Common myeloid progenitor, CD34-positive (primary cell): ENCODE measurements around the gene ELP5.
A peak's percentile ranks its signal among the peaks of the same experiment; 100 is the strongest.

Experiments used
- CTCF ChIA-PET: fragments of 350-600 bp; sonication (Branson Sonifier 250); formaldehyde crosslinking; loops from one replicate; lab custom pipeline; 2021; ENCODE audit warnings: antibody characterized with exemption; lab: Charles Lee
- POLR2A ChIA-PET: fragments of 350-600 bp; sonication (Branson Sonifier 250); formaldehyde crosslinking; loops from one replicate; lab custom pipeline; 2021; ENCODE audit warnings: antibody characterized with exemption; lab: Charles Lee
- DNase-seq, 3 donors: peaks; one replicate each; pipeline versions ENCODE4 v3.0.0 to v3.0.0-alpha.2; 2013
- H3K27ac ChIP-seq, 2 experiments: 1 replicate in 1 of 2; 2 replicates in 1 of 2; pipeline ENCODE4 v1.7.0; 2013; ENCODE audit warnings: inconsistent platforms in 2 of 2, low read length in 2 of 2, mild to moderate bottlenecking in 2 of 2, low read depth in 1 of 2, moderate library complexity in 1 of 2; ENCODE audit not compliant: severe bottlenecking in 2 of 2, insufficient read depth in 1 of 2, poor library complexity in 1 of 2
- H3K27me3 ChIP-seq, 5 experiments: replicated peaks in 2 of 5; 1 replicate in 3 of 5; 2 replicates in 2 of 5; pipeline versions ENCODE4 v1.6.1 to v1.7.0; 2013; ENCODE audit warnings: low read length in 4 of 5, mild to moderate bottlenecking in 2 of 5, moderate library complexity in 2 of 5, inconsistent platforms in 1 of 5; ENCODE audit not compliant: insufficient read depth in 5 of 5, control insufficient read depth in 4 of 5
- H3K36me3 ChIP-seq, 4 experiments: 1 replicate in 2 of 4; 2 replicates in 2 of 4; pipeline versions ENCODE4 v1.6.1 to v1.7.0; 2013; ENCODE audit warnings: low read length in 3 of 4, control low read depth in 1 of 4, mild to moderate bottlenecking in 1 of 4; ENCODE audit not compliant: control insufficient read depth in 4 of 4, insufficient read depth in 4 of 4
- H3K4me1 ChIP-seq, 4 experiments: 1 replicate in 3 of 4; 2 replicates in 1 of 4; pipeline versions ENCODE4 v1.6.1 to v1.7.1; 2013; ENCODE audit warnings: low read length in 3 of 4, mild to moderate bottlenecking in 3 of 4, control low read depth in 1 of 4, inconsistent platforms in 1 of 4, moderate library complexity in 1 of 4; ENCODE audit not compliant: control insufficient read depth in 4 of 4, insufficient read depth in 4 of 4; ENCODE audit errors: control extremely low read depth in 1 of 4
- H3K4me3 ChIP-seq, 7 experiments: 1 replicate in 4 of 7; 2 replicates in 3 of 7; pipeline versions ENCODE4 v1.5.1 to v1.7.0; 2013; ENCODE audit warnings: mild to moderate bottlenecking in 7 of 7, low read length in 6 of 7, moderate library complexity in 6 of 7, inconsistent platforms in 2 of 7, low read depth in 2 of 7, control low read depth in 1 of 7; ENCODE audit not compliant: insufficient read depth in 4 of 7, control insufficient read depth in 1 of 7; ENCODE audit errors: extremely low read depth in 1 of 7
- H3K9me3 ChIP-seq, 5 experiments: 1 replicate in 4 of 5; 2 replicates in 1 of 5; pipeline versions ENCODE4 v1.6.1 to v1.7.1; 2013; ENCODE audit warnings: low read length in 4 of 5, mild to moderate bottlenecking in 2 of 5, inconsistent platforms in 1 of 5, low read depth in 1 of 5, moderate library complexity in 1 of 5; ENCODE audit not compliant: control insufficient read depth in 4 of 5, insufficient read depth in 2 of 5; ENCODE audit errors: control extremely low read depth in 1 of 5
- WGBS: methylation state at CpG from one replicate; pipeline ENCODE4 v1.1.5; 2013; ENCODE audit not compliant: insufficient coverage; 5-methylcytosine and 5-hydroxymethylcytosine counted together

The ELP5 gene

DNA sequence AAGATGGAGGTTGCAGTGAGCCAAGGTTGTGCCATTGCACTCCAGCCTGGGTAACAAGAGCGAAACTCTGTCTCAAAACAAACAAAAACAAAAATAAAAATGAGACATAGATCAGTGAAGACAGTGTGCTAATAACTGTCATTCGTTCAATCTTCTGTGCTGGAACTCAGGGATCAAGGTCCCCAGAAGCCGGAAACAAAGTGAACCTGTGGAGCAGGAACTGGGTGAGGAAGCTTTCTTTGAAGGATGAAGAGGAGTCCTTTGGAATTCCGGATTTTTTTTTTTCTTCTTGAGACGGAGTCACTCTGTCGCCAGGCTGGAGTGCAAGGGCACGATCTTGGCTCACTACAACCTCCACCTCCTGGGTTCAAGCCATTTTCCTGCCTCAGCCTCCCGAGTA, 27.4 kb downstream of the ELP5 start:
- H3K27ac ChIP-seq: no peak overlapping the region
- CTCF ChIA-PET: interaction anchor here (0.6 to 6.5 kb wide), 6 partner anchors 13 to 75 kb away, joined by 4 to 65 read pairs (median 5); no protein-coding TSS in a partner anchor
- no peaks in the 10 kb centered on the region for H3K9me3 ChIP-seq
- POLR2A ChIA-PET: no interaction called here
- peaks cover 0 to 35% (median 33%) of the 10 kb centered on the region in 4 experiments for H3K4me1 ChIP-seq
- no peak for DNase-seq
- H3K36me3 ChIP-seq: peaks cover 0 to 2% (median 0%) of the 10 kb centered on the region in 4 experiments
- H3K4me3 ChIP-seq: no peak overlapping the region
- WGBS: 98% methylated on average over 6 of the region's 8 CpGs
- peaks cover 0 to 2% (median 0%) of the 10 kb centered on the region in 5 experiments for H3K27me3 ChIP-seq

DNA sequence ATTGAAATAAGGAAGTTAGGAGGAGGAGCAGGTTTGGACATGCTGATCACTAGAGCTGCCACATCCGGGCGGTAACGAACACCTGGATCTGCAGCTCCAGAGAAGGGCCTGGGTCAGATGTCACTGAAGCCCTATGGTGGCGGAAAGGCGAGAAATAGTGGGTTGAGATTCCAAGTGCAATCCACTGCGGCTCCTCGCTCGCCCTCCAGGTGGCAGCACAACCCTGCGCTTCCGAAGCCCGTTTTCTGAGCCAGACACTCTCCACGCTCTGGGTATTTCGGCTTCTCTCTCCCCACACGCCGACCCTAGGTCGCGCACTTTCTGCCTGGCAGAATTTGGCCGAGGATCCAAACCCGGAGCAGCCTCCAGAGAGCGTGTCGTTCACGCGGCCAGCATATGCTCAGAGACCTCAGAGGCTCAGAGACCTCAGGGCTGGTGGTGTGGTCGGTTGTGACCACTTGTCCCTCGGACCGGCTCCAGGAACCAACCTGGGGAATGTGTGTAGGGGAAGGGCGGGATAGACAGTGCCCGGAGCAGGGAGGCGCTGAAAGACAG, 28.6 kb downstream of the ELP5 start:
- WGBS: under 1% methylated on average over 27 of the region's 29 CpGs
- ChIA-PET POLR2A (interaction anchor here (0.6 to 0.9 kb wide), 2 partner anchors 16 to 39 kb away, joined by 3 to 5 read pairs; no protein-coding TSS in a partner anchor), CTCF (interaction anchor here (0.8 to 6.5 kb wide), 10 partner anchors 12 to 68 kb away, joined by 3 to 65 read pairs (median 6); partner anchors contain the start of gene ACAP1)
- Histone ChIP-seq H3K27ac (no peak overlapping the region), H3K36me3 (peaks cover 0 to 5% (median 0%) of the 10 kb centered on the region in 4 experiments), H3K4me1 (peaks cover 0 to 35% (median 33%) of the 10 kb centered on the region in 4 experiments), H3K27me3 (peaks cover 0 to 2% (median 0%) of the 10 kb centered on the region in 5 experiments), H3K4me3 (peak overlapping the region in 6 of 7 experiments; percentile 19 to 73 (median 62)), H3K9me3 (no peaks in the 10 kb centered on the region)
- peak; percentile 88 to 93 (median 93) for DNase-seq

DNA sequence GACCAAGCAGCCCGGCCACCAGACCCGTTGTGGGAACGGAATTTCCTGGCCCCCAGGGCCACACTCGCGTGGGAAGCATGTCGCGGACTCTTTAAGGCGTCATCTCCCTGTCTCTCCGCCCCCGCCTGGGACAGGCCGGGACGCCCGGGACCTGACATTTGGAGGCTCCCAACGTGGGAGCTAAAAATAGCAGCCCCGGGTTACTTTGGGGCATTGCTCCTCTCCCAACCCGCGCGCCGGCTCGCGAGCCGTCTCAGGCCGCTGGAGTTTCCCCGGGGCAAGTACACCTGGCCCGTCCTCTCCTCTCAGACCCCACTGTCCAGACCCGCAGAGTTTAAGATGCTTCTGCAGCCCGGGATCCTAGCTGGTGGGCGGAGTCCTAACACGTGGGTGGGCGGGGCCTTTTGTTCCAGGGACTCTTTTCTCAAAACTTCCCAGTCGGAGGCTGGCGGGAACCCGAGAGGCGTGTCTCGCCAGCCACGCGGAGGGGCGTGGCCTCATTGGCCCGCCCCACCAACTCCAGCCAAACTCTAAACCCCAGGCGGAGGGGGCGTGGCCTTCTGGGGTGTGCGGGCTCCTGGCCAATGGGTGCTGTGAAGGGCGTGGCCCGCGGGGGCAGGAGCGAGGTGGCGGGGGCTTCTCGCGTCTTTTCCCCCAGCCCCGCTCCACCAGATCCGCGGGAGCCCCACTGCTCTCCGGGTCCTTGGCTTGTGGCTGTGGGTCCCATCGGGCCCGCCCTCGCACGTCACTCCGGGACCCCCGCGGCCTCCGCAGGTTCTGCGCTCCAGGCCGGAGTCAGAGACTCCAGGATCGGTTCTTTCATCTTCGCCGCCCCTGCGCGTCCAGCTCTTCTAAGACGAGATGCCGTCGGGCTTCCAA, 29.3 kb downstream of the ELP5 start, which contains the start of gene SLC2A4:
SLC2A4 (plus strand) TSS at position 645 of the 879 bp plus-strand sequence; CDS start at position 862, 217 bp downstream.
- Histone ChIP-seq H3K4me1 (peaks cover 0 to 38% (median 36%) of the 10 kb centered on the region in 4 experiments), H3K36me3 (peaks cover 0 to 5% (median 0%) of the 10 kb centered on the region in 4 experiments), H3K4me3 (peak within 1 kb of the TSS; percentile 10 to 73 (median 62)), H3K9me3 (no peaks in the 10 kb centered on the region), H3K27me3 (peaks cover 0 to 2% (median 0%) of the 10 kb centered on the region in 5 experiments), H3K27ac (no peak within 1 kb of the TSS)
- WGBS: 0% methylated on average over 54 of the region's 71 CpGs
- peak; percentile 85 to 86 (median 86) for DNase-seq
- ChIA-PET POLR2A (interaction anchor here (0.6 to 0.9 kb wide), 3 partner anchors 10 to 39 kb away, joined by 3 to 5 read pairs (median 3); no protein-coding TSS in a partner anchor), CTCF (interaction anchor here (0.9 to 6.5 kb wide), 8 partner anchors 11 to 67 kb away, joined by 3 to 65 read pairs (median 8); partner anchors contain the start of genes ACADVL and ACAP1)

GRCh38 chr17:7281953-7282751, 30.1 kb downstream of the ELP5 start:
- peak overlapping the region in 6 of 7 experiments; percentile 9 to 73 (median 63) for H3K4me3 ChIP-seq
- peaks cover 0 to 5% (median 0%) of the 10 kb centered on the region in 4 experiments for H3K36me3 ChIP-seq
- DNase-seq: peak in 2 of 3 donors; percentile 37 to 52
- WGBS: 1% methylated on average over 29 of the region's 43 CpGs
- no peak overlapping the region for H3K27ac ChIP-seq
- no peaks in the 10 kb centered on the region for H3K9me3 ChIP-seq
- peaks cover 0 to 45% (median 41%) of the 10 kb centered on the region in 4 experiments for H3K4me1 ChIP-seq
- H3K27me3 ChIP-seq: no peaks in the 10 kb centered on the region
- ChIA-PET CTCF (interaction anchor here (1.0 to 6.5 kb wide), 5 partner anchors 10 to 66 kb away, joined by 3 to 65 read pairs (median 9); no protein-coding TSS in a partner anchor), POLR2A (interaction anchor here (0.6 kb wide), 1 partner anchor 9 kb away, joined by 3 read pairs; no protein-coding TSS in a partner anchor)

DNA sequence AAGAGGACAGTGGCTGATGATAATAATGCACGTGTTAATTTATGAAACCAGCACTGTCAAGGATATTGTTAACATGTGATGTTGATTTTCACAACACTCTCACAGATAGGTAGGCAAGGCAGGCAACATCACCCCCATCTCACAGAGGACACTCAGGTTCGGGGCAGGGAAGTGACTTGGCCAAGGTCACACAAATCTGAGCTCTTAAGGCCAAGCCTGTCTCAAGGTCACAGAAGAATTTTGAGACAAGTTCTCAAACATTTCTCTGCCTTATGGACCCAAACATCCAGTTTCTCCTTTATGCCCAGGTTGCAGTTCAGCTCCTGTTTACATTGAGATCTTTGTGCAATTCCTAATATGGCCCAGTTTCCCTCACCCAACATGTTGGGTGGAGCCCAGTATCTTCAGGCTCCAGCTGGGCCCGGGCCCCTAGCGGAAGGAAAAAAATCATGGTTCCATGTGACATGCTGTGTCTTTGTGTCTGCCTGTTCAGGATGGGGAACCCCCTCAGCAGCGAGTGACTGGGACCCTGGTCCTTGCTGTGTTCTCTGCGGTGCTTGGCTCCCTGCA, 30.8 kb downstream of the ELP5 start:
- H3K27ac ChIP-seq: no peak overlapping the region
- CTCF ChIA-PET: interaction anchor here (0.8 to 6.5 kb wide), 5 partner anchors 9 to 54 kb away, joined by 3 to 65 read pairs (median 3); no protein-coding TSS in a partner anchor
- H3K27me3 ChIP-seq: no peaks in the 10 kb centered on the region
- 59% methylated on average over 5 of the region's 6 CpGs for whole genome bisulfite sequencing
- H3K36me3 ChIP-seq: peaks cover 0 to 5% (median 0%) of the 10 kb centered on the region in 4 experiments
- POLR2A ChIA-PET: no interaction called here
- peaks cover 0 to 47% (median 41%) of the 10 kb centered on the region in 4 experiments for H3K4me1 ChIP-seq
- DNase-seq: peak in 2 of 3 donors; percentile 66 to 78
- H3K4me3 ChIP-seq: peak overlapping the region in 4 of 7 experiments; percentile 62 to 73 (median 68)
- no peaks in the 10 kb centered on the region for H3K9me3 ChIP-seq
